Keratinocyte (primary cell): ENCODE data around the gene ACACB. TPM values are rescaled to one million over a fixed set of nuclear protein-coding genes. Genes with fewer than 3 reads are reported as not detected.

ENCODE experiments used
- DNase-seq: peaks from one replicate; pipeline ENCODE4 v3.0.0-alpha.2; 2011; ENCODE audit warnings: low read depth, missing footprints, low spot score
- FAIRE-seq: peaks from 2 replicates; lab custom pipeline; 2011; peaks lifted over from hg19 to GRCh38; lab: Jason Lieb, UNC
- H2AFZ ChIP-seq: 2 replicates; pipeline ENCODE4 v1.6.0; 2012; ENCODE audit warnings: low read length, control low read depth, inconsistent platforms; ENCODE audit not compliant: control insufficient read depth
- H3K27ac ChIP-seq: 2 replicates; pipeline ENCODE4 v1.5.1; 2011; ENCODE audit warnings: low read length; ENCODE audit not compliant: control insufficient read depth, insufficient read depth
- H3K27me3 ChIP-seq: 3 replicates; pipeline ENCODE4 v1.6.0; 2011; ENCODE audit warnings: low read length; ENCODE audit not compliant: control insufficient read depth, insufficient read depth; ENCODE audit errors: extremely low read depth
- H3K36me3 ChIP-seq, 2 experiments: 2 replicates in 1 of 2; 3 replicates in 1 of 2; pipeline ENCODE4 v1.5.1; 2011; ENCODE audit warnings: low read length in 2 of 2, mild to moderate bottlenecking in 1 of 2; ENCODE audit not compliant: control insufficient read depth in 2 of 2, insufficient read depth in 2 of 2; ENCODE audit errors: extremely low read depth in 1 of 2
- H3K4me1 ChIP-seq: 3 replicates; pipeline ENCODE4 v1.5.1; 2011; ENCODE audit warnings: low read length; ENCODE audit not compliant: control insufficient read depth, insufficient read depth; ENCODE audit errors: extremely low read depth
- H3K4me2 ChIP-seq: 3 replicates; pipeline ENCODE4 v1.6.0; 2011; ENCODE audit warnings: low read depth, low read length; ENCODE audit not compliant: control insufficient read depth, insufficient read depth; ENCODE audit errors: extremely low read depth
- H3K4me3 ChIP-seq, 3 experiments: fragments of 200-600 bp in 1 of 3; sonication (generic) in 1 of 3; 2 replicates in 2 of 3; 3 replicates in 1 of 3; pipeline ENCODE4 v1.5.1; 2011 to 2016; ENCODE audit warnings: low read length in 3 of 3, mild to moderate bottlenecking in 3 of 3, control low read depth in 2 of 3, inconsistent platforms in 1 of 3, low read depth in 1 of 3, mixed read lengths in 1 of 3, mixed run types in 1 of 3, moderate library complexity in 1 of 3; ENCODE audit not compliant: control insufficient read depth in 2 of 3, insufficient read depth in 2 of 3; ENCODE audit errors: extremely low read depth in 1 of 3
- H3K79me2 ChIP-seq: 2 replicates; pipeline ENCODE4 v1.6.0; 2012; ENCODE audit warnings: low read length; ENCODE audit not compliant: control insufficient read depth, insufficient read depth
- H3K9ac ChIP-seq: 3 replicates; pipeline ENCODE4 v1.6.0; 2011; ENCODE audit warnings: low read length; ENCODE audit not compliant: control insufficient read depth, insufficient read depth; ENCODE audit errors: extremely low read depth
- H3K9me1 ChIP-seq: 3 replicates; pipeline ENCODE4 v1.6.0; 2011; ENCODE audit warnings: low read length; ENCODE audit not compliant: control insufficient read depth, insufficient read depth; ENCODE audit errors: extremely low read depth
- H3K9me3 ChIP-seq: 2 replicates; pipeline ENCODE4 v1.5.1; 2012; ENCODE audit warnings: low read depth, low read length; ENCODE audit not compliant: control insufficient read depth
- H4K20me1 ChIP-seq: 3 replicates; pipeline ENCODE4 v1.6.0; 2011; ENCODE audit warnings: low read length; ENCODE audit not compliant: control insufficient read depth, insufficient read depth; ENCODE audit errors: extremely low read depth
- EZH2 ChIP-seq: IDR thresholded peaks from one replicate; pipeline ENCODE4 v1.6.1; 2012; ENCODE audit warnings: inconsistent platforms, mild to moderate bottlenecking, low read length, moderate library complexity
- dilution Hi-C: fragments of 300-500 bp; cut with MboI; formaldehyde crosslinking; loops from one replicate; pipeline ENCODE4 v1.7.0; 2020; ENCODE audit warnings: low sequenced_read_pairs; ENCODE audit not compliant: extremely low pct_ligation_motif_present
- polyA plus RNA-seq, 5 experiments: library from polyadenylated mRNA; depleted of rRNA in 3 of 5; stranded (reverse) in 3 of 5; stranded (forward) in 1 of 5; unstranded in 1 of 5; fragments of >200 nt; gene quantifications; 1 replicate in 1 of 5; 2 replicates in 3 of 5; 3 replicates in 1 of 5; pipeline versions ENCODE4 v1.2.1 to v1.2.3, GENCODE V29; 2011 to 2012; ENCODE audit warnings: missing spikeins in 2 of 5, low read depth in 1 of 5, low replicate concordance in 1 of 5
- TF ChIP-seq, protein P1 (sequence below), 3 experiments: IDR thresholded peaks in 1 of 3; conservative IDR thresholded peaks in 1 of 3; optimal IDR thresholded peaks in 1 of 3; 2 replicates in 2 of 3; 3 replicates in 1 of 3; pipeline versions ENCODE3 to v1.5.1; 2011; ENCODE audit warnings: low read length in 3 of 3, mild to moderate bottlenecking in 3 of 3, moderate library complexity in 2 of 3, control low read depth in 1 of 3, inconsistent platforms in 1 of 3; ENCODE audit not compliant: insufficient read depth in 2 of 3; ENCODE audit errors: extremely low read depth in 1 of 3

The ACACB gene
- polyA plus RNA-seq, 1 donor (not counting 4 experiments of a cell fraction or from before 2014, with no cell fraction given) = 1.3 TPM

DNA sequence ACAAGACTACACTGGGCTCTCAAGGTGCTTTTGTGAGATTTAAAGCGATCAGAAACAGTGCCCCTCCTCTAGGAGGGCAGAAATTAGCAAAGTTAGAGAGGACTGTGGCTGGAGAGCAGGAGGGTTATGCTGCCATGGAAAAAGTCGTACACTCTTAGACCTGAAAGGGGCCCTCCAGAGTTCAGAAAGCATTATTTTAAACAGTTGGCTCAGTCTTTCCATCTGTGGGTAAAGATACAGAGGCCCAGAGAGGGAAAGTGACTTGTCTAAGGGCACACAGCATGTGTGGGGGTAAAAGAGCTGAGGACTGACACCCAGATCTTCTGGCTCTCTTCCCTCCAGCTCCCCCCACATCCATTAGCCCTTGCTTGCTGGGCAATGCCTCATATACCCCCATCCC lies 145.6 kb downstream of the ACACB start:
- H3K9ac ChIP-seq = no peak overlapping the region
- no peak for DNase-seq
- dilution Hi-C loops = no loop called here
- no peaks in the 10 kb centered on the region for H3K27me3 ChIP-seq
- FAIRE-seq = no peak
- no peak for TF ChIP-seq EZH2
- TF ChIP-seq, protein P1, sequence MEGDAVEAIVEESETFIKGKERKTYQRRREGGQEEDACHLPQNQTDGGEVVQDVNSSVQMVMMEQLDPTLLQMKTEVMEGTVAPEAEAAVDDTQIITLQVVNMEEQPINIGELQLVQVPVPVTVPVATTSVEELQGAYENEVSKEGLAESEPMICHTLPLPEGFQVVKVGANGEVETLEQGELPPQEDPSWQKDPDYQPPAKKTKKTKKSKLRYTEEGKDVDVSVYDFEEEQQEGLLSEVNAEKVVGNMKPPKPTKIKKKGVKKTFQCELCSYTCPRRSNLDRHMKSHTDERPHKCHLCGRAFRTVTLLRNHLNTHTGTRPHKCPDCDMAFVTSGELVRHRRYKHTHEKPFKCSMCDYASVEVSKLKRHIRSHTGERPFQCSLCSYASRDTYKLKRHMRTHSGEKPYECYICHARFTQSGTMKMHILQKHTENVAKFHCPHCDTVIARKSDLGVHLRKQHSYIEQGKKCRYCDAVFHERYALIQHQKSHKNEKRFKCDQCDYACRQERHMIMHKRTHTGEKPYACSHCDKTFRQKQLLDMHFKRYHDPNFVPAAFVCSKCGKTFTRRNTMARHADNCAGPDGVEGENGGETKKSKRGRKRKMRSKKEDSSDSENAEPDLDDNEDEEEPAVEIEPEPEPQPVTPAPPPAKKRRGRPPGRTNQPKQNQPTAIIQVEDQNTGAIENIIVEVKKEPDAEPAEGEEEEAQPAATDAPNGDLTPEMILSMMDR (optimal IDR thresholded peaks at IDR 0.05 in 1 of 3, IDR thresholded peaks at IDR 0.05 in 1 of 3, conservative IDR thresholded peaks at IDR 0.05 in 1 of 3; ENCODE audit: extremely low read depth in 1 of 3, insufficient read depth in 2 of 3, low read length in 3 of 3) = no peak
- H3K79me2 ChIP-seq = no peaks in the 10 kb centered on the region
- no peaks in the 10 kb centered on the region for H3K9me3 ChIP-seq
- no peak overlapping the region for H2AFZ ChIP-seq
- no peak overlapping the region for H3K4me3 ChIP-seq
- H3K36me3 ChIP-seq = no peaks in the 10 kb centered on the region
- H3K27ac ChIP-seq = no peak overlapping the region
- no peak overlapping the region for H3K4me2 ChIP-seq
- H3K9me1 ChIP-seq = no peaks in the 10 kb centered on the region
- no peaks in the 10 kb centered on the region for H4K20me1 ChIP-seq
- H3K4me1 ChIP-seq = no peaks in the 10 kb centered on the region

DNA sequence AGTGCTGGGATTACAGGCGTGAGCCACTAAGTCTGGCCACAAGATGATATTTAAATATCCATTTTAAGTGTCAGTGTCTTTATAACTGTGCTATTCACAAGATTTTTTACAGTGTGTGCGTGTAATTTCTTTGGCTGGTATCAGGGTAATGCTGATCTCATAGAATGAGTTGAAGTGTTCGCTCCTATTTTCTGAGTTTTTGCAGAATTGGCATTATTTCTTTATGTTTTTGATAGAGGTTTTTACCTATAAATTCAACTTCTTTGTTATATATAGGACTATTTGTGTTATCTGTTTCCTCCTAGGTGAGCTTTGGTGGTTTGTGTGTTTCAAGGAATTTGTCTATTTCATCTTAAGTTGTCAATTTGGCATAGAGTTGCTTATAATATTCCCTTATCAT lies 147.1 kb downstream of the ACACB start:
- TF ChIP-seq, protein P1 (optimal IDR thresholded peaks at IDR 0.05 in 1 of 3, IDR thresholded peaks at IDR 0.05 in 1 of 3, conservative IDR thresholded peaks at IDR 0.05 in 1 of 3; ENCODE audit: extremely low read depth in 1 of 3, insufficient read depth in 2 of 3, low read length in 3 of 3) = no peak
- no peak for TF ChIP-seq EZH2
- Histone ChIP-seq H2AFZ (no peak overlapping the region), H3K9me1 (no peaks in the 10 kb centered on the region), H3K4me2 (no peak overlapping the region), H4K20me1 (no peaks in the 10 kb centered on the region), H3K9ac (no peak overlapping the region), H3K36me3 (no peaks in the 10 kb centered on the region), H3K4me3 (no peak overlapping the region), H3K27ac (no peak overlapping the region), H3K9me3 (no peaks in the 10 kb centered on the region), H3K27me3 (no peaks in the 10 kb centered on the region), H3K4me1 (no peaks in the 10 kb centered on the region), H3K79me2 (no peaks in the 10 kb centered on the region)
- FAIRE-seq (no peak), DNase-seq (no peak)
- dilution Hi-C loops = no loop called here
